Measurements from ENCODE around the gene ABCA2. TPM values are rescaled to one million over a fixed set of nuclear protein-coding genes. Genes with fewer than 3 reads are reported as not detected.

Gene ABCA2
- total and polyA plus RNA-seq, 9 of the 15 experiments (the other 6 are each of a cell fraction or from before 2014, with no cell fraction given): 0.69 to 16.3 (median 6.1) TPM; not detected in 2

DNA sequence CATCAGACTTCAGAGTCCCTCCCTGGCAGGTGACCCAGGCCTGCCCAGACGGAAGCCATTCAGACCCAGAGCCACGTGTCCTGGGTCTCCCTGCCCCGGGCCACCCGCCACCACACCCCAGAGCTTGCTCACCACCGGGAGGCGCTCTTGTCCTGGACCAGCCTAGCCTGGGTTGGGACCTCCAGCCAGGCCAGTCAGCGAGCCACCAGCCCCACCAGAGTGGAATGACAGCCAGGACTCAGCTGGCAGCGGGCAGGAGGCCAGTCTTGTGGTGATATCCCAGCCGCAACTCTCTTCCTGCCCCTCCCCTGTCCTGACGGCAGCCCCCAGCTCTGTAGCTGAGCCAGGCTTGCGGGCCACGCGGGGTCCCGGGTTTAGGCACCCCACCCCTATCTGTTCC is 52.4 kb downstream of the ABCA2 start (continued):
- TF ChIP-seq CTCF (IDR thresholded peaks at IDR 0.05 in 2 of 3, conservative IDR thresholded peaks at IDR 0.05 in 1 of 3; ENCODE audit: insufficient read depth in 2 of 3, low read depth in 1 of 3, low read length in 3 of 3) (peak; percentile 61 to 77 (median 66)), L3MBTL2 (IDR thresholded peaks at IDR 0.05) (peak; percentile 48; the same call in 1 of the 2 replicates), MYC (IDR thresholded peaks at IDR 0.05; ENCODE audit: low read depth, low read length) (peak; percentile 74), MYC (CRISPR knock-in tag; IDR thresholded peaks at IDR 0.05; ENCODE audit: borderline replicate concordance, low read depth) (no peak), SMARCC2 (IDR thresholded peaks at IDR 0.05; ENCODE audit: low read depth) (no peak), REST (IDR thresholded peaks at IDR 0.05; ENCODE audit: borderline replicate concordance) (peak; percentile 54; the same call in 1 of the 2 replicates), REST (CRISPR knock-in tag; IDR thresholded peaks at IDR 0.05; ENCODE audit: low read depth) (no peak), RBM15 (IDR thresholded peaks at IDR 0.05; ENCODE audit: insufficient read depth, low read length) (no peak)
- TF ChIP-seq, protein P1, sequence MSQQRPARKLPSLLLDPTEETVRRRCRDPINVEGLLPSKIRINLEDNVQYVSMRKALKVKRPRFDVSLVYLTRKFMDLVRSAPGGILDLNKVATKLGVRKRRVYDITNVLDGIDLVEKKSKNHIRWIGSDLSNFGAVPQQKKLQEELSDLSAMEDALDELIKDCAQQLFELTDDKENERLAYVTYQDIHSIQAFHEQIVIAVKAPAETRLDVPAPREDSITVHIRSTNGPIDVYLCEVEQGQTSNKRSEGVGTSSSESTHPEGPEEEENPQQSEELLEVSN (IDR thresholded peaks at IDR 0.05; ENCODE audit: borderline replicate concordance in 1 of 2, extremely low read depth in 1 of 2, insufficient read depth in 1 of 2, insufficient read length in 1 of 2, low read depth in 1 of 2, low read length in 1 of 2, poor library complexity in 1 of 2, severe bottlenecking in 1 of 2): peak in 1 of 2 experiments; percentile 40
